Measurements from ENCODE around the gene CFAP298.
"Not testable (repeated sequence)": the region's sequence is repeated elsewhere in the genome, so short reads cannot be mapped to it uniquely, and the experiment has no call there.

CFAP298 gene

DNA sequence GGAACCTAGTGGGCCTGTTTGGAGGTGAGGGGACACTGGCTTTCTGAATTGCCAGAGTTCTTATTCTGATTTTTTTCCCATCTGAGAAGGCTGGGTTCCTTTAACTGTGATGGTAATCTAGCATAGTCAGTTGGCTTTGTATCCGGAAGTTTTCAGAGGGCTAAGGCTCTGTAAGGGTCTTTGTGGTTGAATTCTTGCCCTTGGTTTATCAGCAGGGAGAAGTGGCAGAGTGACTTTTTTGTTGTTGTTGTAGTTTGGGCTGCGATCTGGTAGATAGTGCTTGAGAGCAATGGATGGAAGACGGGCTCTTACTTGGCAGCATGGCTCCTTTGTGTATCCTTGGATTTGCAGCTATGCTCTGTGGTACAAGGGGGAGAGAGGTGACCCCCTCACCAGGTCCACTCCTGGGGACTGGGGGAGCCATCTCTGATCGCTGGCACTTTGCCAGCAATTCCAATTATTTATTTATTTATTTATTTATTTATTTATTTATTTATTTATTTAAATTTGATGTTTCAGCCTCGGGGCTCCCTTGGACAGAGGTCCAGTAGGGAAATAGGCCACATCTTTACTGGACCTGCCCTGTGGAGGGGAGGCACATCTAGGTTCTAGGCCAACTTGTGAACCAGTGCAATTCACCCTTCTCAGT is 45.3 kb downstream of the CFAP298 start:
- DNase-seq (ENCODE audit: low spot score), result no peak

GRCh38 chr21:32565856-32566465 is 46.2 kb downstream of the CFAP298 start:
- no peak for DNase-seq (ENCODE audit: low spot score)

DNA sequence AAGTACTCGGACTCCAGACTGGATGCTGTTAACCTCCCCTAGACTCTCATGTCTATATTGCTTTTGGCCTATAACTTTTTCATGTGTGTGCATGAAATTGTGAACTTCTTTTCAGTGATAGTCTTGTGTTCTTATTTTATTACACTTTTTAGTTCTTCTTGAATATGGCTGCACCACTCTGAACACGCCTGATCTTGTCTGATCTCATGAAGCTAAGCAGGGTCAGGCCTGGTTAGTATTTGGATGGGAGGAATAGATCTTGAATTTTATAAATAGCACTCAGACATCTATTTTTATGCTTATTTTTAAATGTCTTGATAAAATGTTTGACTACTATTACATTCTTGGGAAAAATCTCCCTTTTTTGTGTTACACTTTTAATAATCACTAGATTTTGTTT is 49.3 kb downstream of the CFAP298 start:
- no peak for DNase-seq (ENCODE audit: low spot score)

GRCh38 chr21:32562426-32562825 is 49.8 kb downstream of the CFAP298 start:
- DNase-seq (ENCODE audit: low spot score), result no peak

GRCh38 chr21:32561476-32561875 is 50.7 kb downstream of the CFAP298 start:
- DNase-seq (ENCODE audit: low spot score), result not testable (repeated sequence)

DNA sequence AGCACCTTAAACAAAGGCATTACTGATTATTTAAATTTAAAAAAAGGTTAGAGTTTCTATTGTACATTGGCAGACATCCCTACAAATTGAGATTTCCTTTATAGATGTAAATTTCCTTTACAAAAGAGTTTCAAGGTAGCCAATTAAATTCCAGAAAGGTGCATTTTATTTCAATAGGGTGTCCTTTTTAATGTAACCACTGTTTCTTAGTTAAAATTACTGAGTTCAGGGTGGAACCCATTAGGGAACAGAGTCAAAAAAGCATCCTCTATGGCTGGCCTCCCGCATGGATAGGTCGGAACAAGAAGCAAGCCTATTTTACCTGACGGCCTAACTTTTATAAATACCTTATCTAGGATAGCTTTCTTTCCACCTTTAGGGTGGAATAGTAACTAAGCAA is 51.3 kb downstream of the CFAP298 start:
- no peak for DNase-seq (ENCODE audit: low spot score)

DNA sequence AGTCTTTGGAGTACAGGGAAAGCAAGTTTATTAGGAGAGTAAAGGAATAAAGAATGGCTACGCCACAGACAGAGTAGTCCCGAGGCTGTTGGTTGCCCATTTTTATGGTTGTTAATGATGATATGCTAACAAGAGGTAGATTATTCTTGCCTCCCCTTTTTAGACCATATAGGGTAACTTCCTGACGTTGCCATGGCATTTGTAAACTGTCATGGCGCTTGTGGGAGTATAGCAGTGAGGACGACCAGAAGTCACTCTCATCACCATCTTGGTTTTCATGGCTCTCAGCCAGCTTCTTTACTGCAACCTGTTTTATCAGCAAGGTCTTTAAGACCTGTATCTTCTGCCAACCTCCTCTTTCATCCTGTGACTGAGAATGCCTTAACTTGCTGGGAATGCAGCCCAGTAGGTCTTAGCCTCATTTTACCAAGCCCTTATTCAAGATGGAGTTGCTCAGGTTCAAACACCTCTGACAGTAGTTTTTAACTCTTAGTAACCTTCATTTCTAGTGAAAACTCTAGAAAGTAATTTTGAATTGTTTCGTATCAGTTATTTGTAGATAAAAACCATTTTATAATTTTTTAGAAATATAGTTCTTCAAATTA is 53.1 kb downstream of the CFAP298 start:
- no peak for DNase-seq (ENCODE audit: low spot score)

- no peak for DNase-seq (ENCODE audit: low spot score)
Measured at GRCh38 chr21:32558106-32558505, 54.1 kb downstream of the CFAP298 start.

DNA sequence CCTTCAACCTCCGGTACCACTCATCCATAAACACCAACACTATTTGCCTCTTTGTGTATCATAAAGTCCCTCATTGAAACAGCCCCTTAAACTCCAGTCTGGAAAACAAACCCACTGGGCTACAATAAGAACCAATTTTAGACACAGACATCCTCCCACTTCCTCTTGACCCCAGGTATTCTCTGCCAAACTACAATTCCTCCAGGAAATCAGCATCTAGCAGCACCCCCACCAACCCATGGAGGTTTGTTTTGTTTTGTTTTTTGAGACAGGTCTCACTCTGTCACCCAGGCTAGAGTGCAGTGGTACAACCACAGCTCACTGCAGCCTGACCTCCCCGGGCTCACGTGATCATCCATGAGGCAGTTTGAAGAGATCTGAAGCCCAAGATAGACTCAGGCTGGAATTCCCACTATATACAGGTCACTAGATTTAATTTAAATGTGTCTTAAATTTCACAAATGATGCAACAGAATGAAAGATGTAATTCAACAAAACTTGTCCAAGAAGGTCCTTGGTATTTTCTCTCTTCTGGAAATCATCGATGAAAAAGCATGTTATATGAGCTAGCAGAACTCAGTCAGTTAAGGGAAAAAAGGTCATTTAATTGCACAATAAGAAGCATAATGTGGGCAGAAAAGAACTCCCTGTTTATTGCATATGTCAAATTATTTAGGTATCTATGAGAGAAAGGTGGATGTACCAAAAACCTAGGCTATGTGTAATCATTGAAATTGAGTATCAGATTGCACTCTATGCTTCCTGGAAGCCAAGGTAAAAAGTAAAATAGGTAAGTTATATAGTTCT is 57.1 kb downstream of the CFAP298 start:
- no peak for DNase-seq (ENCODE audit: low spot score)

- DNase-seq (ENCODE audit: low spot score), result no peak
Measured at GRCh38 chr21:32549886-32550285, 62.3 kb downstream of the CFAP298 start.

DNA sequence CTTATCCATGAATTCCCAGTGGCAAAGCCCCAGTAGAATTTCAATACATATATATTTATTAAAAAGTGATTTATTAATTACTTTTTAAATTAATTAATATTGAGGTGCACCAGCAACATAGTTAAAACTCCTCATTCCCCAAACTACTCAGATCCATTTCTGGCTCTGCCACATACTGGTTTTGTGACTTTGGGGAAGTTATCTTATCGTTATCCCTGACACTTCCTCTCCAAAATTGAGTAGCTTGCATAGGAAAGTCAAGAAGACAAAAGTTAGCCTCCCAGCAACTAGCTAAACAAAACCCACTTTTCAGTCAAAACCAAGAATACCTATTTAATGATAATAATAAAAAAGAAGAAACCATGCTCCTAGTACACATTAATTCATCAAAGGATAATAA is 62.7 kb downstream of the CFAP298 start:
- DNase-seq (ENCODE audit: low spot score), result no peak
